Sigmoid colon (tissue), 7 donors: ENCODE results near the gene KANK2. TPM values are rescaled to one million over a fixed set of nuclear protein-coding genes. Genes with fewer than 3 reads are reported as not detected.
"Not testable (repeated sequence)": the region's sequence is repeated elsewhere in the genome, so short reads cannot be mapped to it uniquely, and the experiment has no call there.

Source experiments
- DNase-seq: peaks from one replicate; pipeline ENCODE4 v3.0.0-alpha.2; 2019
- H3K27ac ChIP-seq, 4 donors: fragments of 200-600 bp; sonication (generic); one replicate each; pipeline ENCODE4 v1.5.1; 2016 to 2019; ENCODE audit warnings: mild to moderate bottlenecking in 1 of 4
- H3K27me3 ChIP-seq, 3 donors: fragments of 200-600 bp; sonication (generic); one replicate each; pipeline ENCODE4 v1.5.1; 2019; ENCODE audit warnings: mild to moderate bottlenecking in 1 of 3
- H3K36me3 ChIP-seq, 4 donors: fragments of 200-600 bp; sonication (generic); one replicate each; pipeline ENCODE4 v1.5.1; 2016 to 2019
- H3K4me1 ChIP-seq, 4 donors: fragments of 200-600 bp; sonication (generic); one replicate each; pipeline ENCODE4 v1.5.1; 2017 to 2019
- H3K4me3 ChIP-seq, 4 donors: fragments of 200-600 bp; sonication (generic); one replicate each; pipeline ENCODE4 v1.5.1; 2017 to 2019; ENCODE audit warnings: mild to moderate bottlenecking in 2 of 4, moderate library complexity in 1 of 4
- H3K9me3 ChIP-seq, 4 donors: fragments of 200-600 bp in 3 of 4; sonication (generic) in 3 of 4; one replicate each; pipeline versions ENCODE4 v1.5.1 to v1.6.1; 2013 to 2019
- CTCF ChIP-seq, 4 experiments: fragments of 450-650 bp in 3 of 4; fragments of 200-600 bp in 1 of 4; IDR thresholded peaks; one replicate each; pipeline ENCODE4 v1.5.1; 2016 to 2019; ENCODE audit warnings: antibody characterized with exemption in 4 of 4, mild to moderate bottlenecking in 3 of 4, moderate library complexity in 2 of 4
- EP300 ChIP-seq, 4 donors: sonication (generic); formaldehyde crosslinking; IDR thresholded peaks; one replicate each; pipeline ENCODE4 v1.6.1; 2017; ENCODE audit warnings: antibody characterized with exemption in 4 of 4
- POLR2A ChIP-seq, 2 donors: fragments of 450-650 bp; IDR thresholded peaks; one replicate each; pipeline ENCODE4 v1.6.1; 2016; ENCODE audit warnings: antibody characterized with exemption in 2 of 2, mild to moderate bottlenecking in 2 of 2, moderate library complexity in 2 of 2
- POLR2AphosphoS5 ChIP-seq, 4 donors: sonication (generic); formaldehyde crosslinking; IDR thresholded peaks; one replicate each; pipeline ENCODE4 v1.6.1; 2017; ENCODE audit warnings: antibody characterized with exemption in 4 of 4
- WGBS, 2 donors: extraction: QIAGEN DNeasy Blood & Tissue Kit; methylation state at CpG; one replicate each; pipeline ENCODE4 v1.1.7; 2013; 5-methylcytosine and 5-hydroxymethylcytosine counted together
- intact Hi-C: fragments of 100-400 bp; cut with DNase I; formaldehyde crosslinking; loops from one replicate; pipeline ENCODE4 v1.15.1; 2023
- polyA plus RNA-seq, 3 donors: library from polyadenylated mRNA; stranded (reverse); fragments of 200-250 nt; gene quantifications; one replicate each; pipeline ENCODE4 v1.2.3, GENCODE V29; 2013
- total RNA-seq, 4 donors: library from RNA; depleted of rRNA; stranded (reverse); fragments of >200 nt; gene quantifications; one replicate each; pipeline ENCODE4 v1.1.0, GENCODE V29; 2016
- donor health status: healthy with polysubstance abuse.
- donor health status: Bipolar disorder and iron deficiency.
- donor health status: healthy.

KANK2 gene
- total and polyA plus RNA-seq, 7 donors: 29.8 to 1,314 (median 691) TPM

GRCh38 chr19:11187441-11187840, 9.9 kb downstream of the KANK2 start:
- Histone ChIP-seq H3K9me3 (no peaks in the 10 kb centered on the region), H3K36me3 (peaks cover 20 to 85% (median 48%) of the 10 kb centered on the region in 4 donors), H3K4me3 (no peak overlapping the region), H3K4me1 (peaks cover 4 to 95% (median 90%) of the 10 kb centered on the region in 4 donors), H3K27me3 (no peaks in the 10 kb centered on the region), H3K27ac (peak overlapping the region; percentile 91 to 98 (median 94))
- WGBS, 2 donors: 92 to 94% methylated on average over 9 of the region's 9 CpGs
- TF ChIP-seq POLR2A (IDR thresholded peaks at IDR 0.05): no peak
- no peak for TF ChIP-seq EP300 (IDR thresholded peaks at IDR 0.05)
- intact Hi-C loops: no loop called here
- no peak for DNase-seq

GRCh38 chr19:11182994-11183393, 14.4 kb downstream of the KANK2 start:
- H3K36me3 ChIP-seq: peaks cover 16 to 70% (median 50%) of the 10 kb centered on the region in 4 donors
- intact Hi-C loops: no loop called here
- 74 to 88% methylated on average over 1 of the region's 1 CpG for WGBS, 2 donors
- H3K9me3 ChIP-seq: no peaks in the 10 kb centered on the region
- H3K4me3 ChIP-seq: no peak overlapping the region
- no peak for TF ChIP-seq CTCF (IDR thresholded peaks at IDR 0.05)
- TF ChIP-seq POLR2AphosphoS5 (IDR thresholded peaks at IDR 0.05): no peak
- H3K27ac ChIP-seq: peak overlapping the region; percentile 91 to 98 (median 94)
- no peak for DNase-seq
- no peaks in the 10 kb centered on the region for H3K27me3 ChIP-seq
- H3K4me1 ChIP-seq: peaks cover 4 to 91% (median 86%) of the 10 kb centered on the region in 4 donors

GRCh38 chr19:11181488-11181887, 15.9 kb downstream of the KANK2 start:
- no peak for DNase-seq
- Histone ChIP-seq H3K4me3 (no peak overlapping the region), H3K4me1 (peaks cover 4 to 80% (median 73%) of the 10 kb centered on the region in 4 donors), H3K36me3 (peaks cover 31 to 70% (median 57%) of the 10 kb centered on the region in 4 donors), H3K27ac (peak overlapping the region; percentile 91 to 98 (median 94)), H3K27me3 (no peaks in the 10 kb centered on the region), H3K9me3 (no peaks in the 10 kb centered on the region)
- 95% methylated on average over 4 of the region's 4 CpGs for WGBS, 2 donors
- intact Hi-C loops: no loop called here
- TF ChIP-seq POLR2A (IDR thresholded peaks at IDR 0.05): no peak
- TF ChIP-seq CTCF (IDR thresholded peaks at IDR 0.05): no peak
- TF ChIP-seq EP300 (IDR thresholded peaks at IDR 0.05): no peak
- no peak for TF ChIP-seq POLR2AphosphoS5 (IDR thresholded peaks at IDR 0.05)

- H3K9me3 ChIP-seq, H3K27me3 ChIP-seq, intact Hi-C loops, DNase-seq: not testable (repeated sequence)
- TF ChIP-seq POLR2AphosphoS5 (IDR thresholded peaks at IDR 0.05): peak in 3 of 4 donors; percentile 23 to 80 (median 47)
- TF ChIP-seq EP300 (IDR thresholded peaks at IDR 0.05): peak in 1 of 4 donors; percentile 20
- H3K4me1 ChIP-seq: peaks cover 4 to 75% (median 68%) of the 10 kb centered on the region in 4 donors
- H3K36me3 ChIP-seq: peaks cover 36 to 70% (median 57%) of the 10 kb centered on the region in 4 donors
- H3K27ac ChIP-seq: peak overlapping the region; percentile 91 to 98 (median 94)
- WGBS, 2 donors: 83 to 91% methylated on average over 8 of the region's 8 CpGs
- H3K4me3 ChIP-seq: peak overlapping the region in 1 of 4 donors; percentile 10
Measured at GRCh38 chr19:11180975-11181374, 16.4 kb downstream of the KANK2 start.

GRCh38 chr19:11180346-11180745, 17.0 kb downstream of the KANK2 start:
- intact Hi-C loops: no loop called here

More at GRCh38 chr19:11180346-11180745, 17.0 kb downstream of the KANK2 start:
- 72 to 78% methylated on average over 8 of the region's 8 CpGs for WGBS, 2 donors
- no peak for TF ChIP-seq POLR2A (IDR thresholded peaks at IDR 0.05)
- TF ChIP-seq EP300 (IDR thresholded peaks at IDR 0.05): no peak
- no peak for TF ChIP-seq POLR2AphosphoS5 (IDR thresholded peaks at IDR 0.05)
- TF ChIP-seq CTCF (IDR thresholded peaks at IDR 0.05): no peak
- H3K4me1 ChIP-seq: peaks cover 4 to 68% (median 61%) of the 10 kb centered on the region in 4 donors
- DNase-seq: no peak
- peak overlapping the region in 1 of 4 donors; percentile 10 for H3K4me3 ChIP-seq
- H3K36me3 ChIP-seq: peaks cover 36 to 70% (median 59%) of the 10 kb centered on the region in 4 donors
- H3K27ac ChIP-seq: peak overlapping the region; percentile 91 to 98 (median 94)
- H3K9me3 ChIP-seq: no peaks in the 10 kb centered on the region
- no peaks in the 10 kb centered on the region for H3K27me3 ChIP-seq
